HEK293T (cell line): ENCODE results near the gene KRTAP4-3.
"Not testable (repeated sequence)": the region's sequence is repeated elsewhere in the genome, so short reads cannot be mapped to it uniquely, and the experiment has no call there.

Source experiments
- BHLHE40 ChIP-seq: fragments of 450-650 bp; IDR thresholded peaks from 2 replicates; pipeline ENCODE4 v1.6.1; 2016; ENCODE audit warnings: mild to moderate bottlenecking, moderate library complexity, borderline replicate concordance
- FOXA1 ChIP-seq: fragments of 450-650 bp; IDR thresholded peaks from 2 replicates; pipeline ENCODE4 v1.6.1; 2016; ENCODE audit warnings: mild to moderate bottlenecking
- FOXK2 ChIP-seq: fragments of 450-650 bp; IDR thresholded peaks from 2 replicates; pipeline ENCODE4 v1.6.1; 2016; ENCODE audit warnings: mild to moderate bottlenecking
- FOXM1 ChIP-seq: fragments of 450-650 bp; IDR thresholded peaks from 2 replicates; pipeline ENCODE4 v1.6.1; 2017; ENCODE audit warnings: mild to moderate bottlenecking, borderline replicate concordance
- L3MBTL2 ChIP-seq: fragments of 450-650 bp; conservative IDR thresholded peaks from 2 replicates; pipeline ENCODE4 v1.6.1; 2016; ENCODE audit warnings: mild to moderate bottlenecking
- PKNOX1 ChIP-seq: fragments of 450-650 bp; IDR thresholded peaks from 2 replicates; pipeline ENCODE4 v1.6.1; 2016
- SP1 ChIP-seq: fragments of 450-650 bp; IDR thresholded peaks from 2 replicates; pipeline ENCODE4 v1.6.1; 2017
- TARDBP ChIP-seq: fragments of 450-650 bp; IDR thresholded peaks from 2 replicates; pipeline ENCODE4 v1.6.1; 2016
- ZNF384 ChIP-seq: fragments of 450-650 bp; IDR thresholded peaks from 2 replicates; pipeline ENCODE4 v1.6.1; 2016

GRCh38 chr17:41160190-41160589 is 7.8 kb downstream of the KRTAP4-3 start:
- not testable (repeated sequence) for TF ChIP-seq FOXM1, ZNF384, FOXA1, BHLHE40, SP1, TARDBP, L3MBTL2, PKNOX1, FOXK2
